Tibial artery (tissue), 4 donors: ENCODE results near the gene EDEM1.

Experiments
- DNase-seq, 2 donors: peaks; one replicate each; pipeline ENCODE4 v3.0.0-alpha.2; 2019
- H3K27ac ChIP-seq, 2 donors: fragments of 200-600 bp; sonication (generic) in 1 of 2; 1 replicate in 1 of 2; 2 replicates in 1 of 2; pipeline ENCODE4 v1.5.1; 2018 to 2019; ENCODE audit warnings: mild to moderate bottlenecking in 1 of 2
- H3K27me3 ChIP-seq, 2 donors: fragments of 200-600 bp; sonication (generic) in 1 of 2; one replicate each; pipeline versions ENCODE4 v1.5.1 to v1.6.0; 2016 to 2019
- H3K36me3 ChIP-seq, 3 donors: fragments of 200-600 bp; sonication (generic) in 2 of 3; one replicate each; pipeline ENCODE4 v1.5.1; 2016 to 2019; ENCODE audit warnings: mild to moderate bottlenecking in 2 of 3
- H3K4me1 ChIP-seq, 4 donors: fragments of 200-600 bp; sonication (generic) in 2 of 4; 1 replicate in 3 of 4; 2 replicates in 1 of 4; pipeline ENCODE4 v1.5.1; 2016 to 2019
- H3K4me3 ChIP-seq, 2 donors: fragments of 200-600 bp; sonication (generic) in 1 of 2; 1 replicate in 1 of 2; 2 replicates in 1 of 2; pipeline ENCODE4 v1.5.1; 2018 to 2019; ENCODE audit warnings: mild to moderate bottlenecking in 2 of 2
- H3K9me3 ChIP-seq, 3 donors: fragments of 200-600 bp; sonication (generic) in 1 of 3; one replicate each; pipeline ENCODE4 v1.5.1; 2016 to 2019
- intact Hi-C: fragments of 100-400 bp; cut with DNase I; formaldehyde crosslinking; loops from one replicate; pipeline ENCODE4 v1.15.0; 2023; ENCODE audit warnings: low total_unique reads
- TF ChIP-seq, protein P1 (sequence below), 2 experiments: fragments of 200-600 bp in 1 of 2; fragments of 450-650 bp in 1 of 2; IDR thresholded peaks; one replicate each; pipeline ENCODE4 v1.5.1; 2017 to 2019; ENCODE audit warnings: antibody characterized with exemption in 2 of 2, mild to moderate bottlenecking in 1 of 2, moderate library complexity in 1 of 2

Gene EDEM1

DNA sequence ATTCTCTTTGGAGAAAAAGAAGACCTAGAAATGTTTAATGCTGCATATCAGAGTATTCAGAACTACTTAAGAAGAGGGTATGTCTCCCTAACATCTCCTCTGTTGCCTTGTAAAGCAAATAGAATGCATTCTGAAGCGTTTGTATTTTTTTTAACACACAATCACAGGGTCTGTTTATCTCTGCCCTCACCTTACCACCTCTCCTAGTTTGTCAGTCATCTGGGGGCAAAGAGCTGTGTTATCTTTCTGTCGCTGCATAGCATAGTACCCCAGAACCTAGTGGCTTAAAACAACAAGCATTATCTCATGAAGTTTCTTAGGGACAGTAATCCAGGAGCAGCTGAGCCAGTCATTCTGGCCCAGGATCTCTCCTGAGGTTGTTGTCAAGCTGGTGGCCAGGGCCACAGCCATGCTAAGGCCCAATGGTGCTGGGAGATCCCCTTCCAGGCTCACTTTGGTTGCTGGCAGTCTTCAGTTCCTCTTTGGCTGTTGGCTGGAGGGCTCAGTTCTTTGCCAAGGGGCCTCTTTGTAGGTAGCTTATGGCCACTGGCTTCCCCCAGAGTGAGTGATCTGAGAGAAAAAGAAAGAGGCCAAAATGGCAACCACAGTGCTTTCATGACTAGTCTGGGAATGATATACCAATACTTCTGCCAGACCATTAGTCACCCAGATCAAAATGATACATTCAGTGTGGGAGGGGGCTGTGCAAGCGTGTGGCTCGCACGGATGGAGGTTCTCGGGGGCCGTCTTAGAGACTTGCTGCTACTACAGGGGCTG is 17.8 kb downstream of the EDEM1 start:
- intact Hi-C loops, result no loop called here
- Histone ChIP-seq H3K36me3 (peaks cover 72 to 100% (median 90%) of the 10 kb centered on the region in 3 donors), H3K4me3 (no peak overlapping the region), H3K27ac (no peak overlapping the region), H3K4me1 (no peaks in the 10 kb centered on the region), H3K9me3 (no peaks in the 10 kb centered on the region), H3K27me3 (no peaks in the 10 kb centered on the region)
- TF ChIP-seq, protein P1, sequence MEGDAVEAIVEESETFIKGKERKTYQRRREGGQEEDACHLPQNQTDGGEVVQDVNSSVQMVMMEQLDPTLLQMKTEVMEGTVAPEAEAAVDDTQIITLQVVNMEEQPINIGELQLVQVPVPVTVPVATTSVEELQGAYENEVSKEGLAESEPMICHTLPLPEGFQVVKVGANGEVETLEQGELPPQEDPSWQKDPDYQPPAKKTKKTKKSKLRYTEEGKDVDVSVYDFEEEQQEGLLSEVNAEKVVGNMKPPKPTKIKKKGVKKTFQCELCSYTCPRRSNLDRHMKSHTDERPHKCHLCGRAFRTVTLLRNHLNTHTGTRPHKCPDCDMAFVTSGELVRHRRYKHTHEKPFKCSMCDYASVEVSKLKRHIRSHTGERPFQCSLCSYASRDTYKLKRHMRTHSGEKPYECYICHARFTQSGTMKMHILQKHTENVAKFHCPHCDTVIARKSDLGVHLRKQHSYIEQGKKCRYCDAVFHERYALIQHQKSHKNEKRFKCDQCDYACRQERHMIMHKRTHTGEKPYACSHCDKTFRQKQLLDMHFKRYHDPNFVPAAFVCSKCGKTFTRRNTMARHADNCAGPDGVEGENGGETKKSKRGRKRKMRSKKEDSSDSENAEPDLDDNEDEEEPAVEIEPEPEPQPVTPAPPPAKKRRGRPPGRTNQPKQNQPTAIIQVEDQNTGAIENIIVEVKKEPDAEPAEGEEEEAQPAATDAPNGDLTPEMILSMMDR (IDR thresholded peaks at IDR 0.05), result no peak
- no peak for DNase-seq

DNA sequence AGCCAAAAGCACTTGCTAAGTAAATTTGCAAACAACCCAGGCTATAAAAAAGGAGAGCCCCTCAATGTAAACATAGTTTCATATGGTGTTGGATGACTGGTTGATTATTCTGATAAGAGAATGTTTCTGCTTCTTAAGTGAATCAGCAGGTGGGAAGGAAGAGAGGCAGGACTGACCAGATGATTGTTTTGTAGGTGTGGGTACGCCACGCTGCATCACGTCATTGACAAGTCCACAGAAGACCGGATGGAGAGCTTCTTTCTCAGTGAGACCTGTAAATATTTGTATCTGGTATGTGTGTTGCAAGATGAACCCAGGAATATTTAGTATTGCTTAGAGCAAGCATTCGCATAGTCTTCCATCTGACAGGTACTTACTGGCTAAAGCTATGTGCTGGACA is 23.4 kb downstream of the EDEM1 start:
- H3K27ac ChIP-seq, result no peak overlapping the region
- H3K4me3 ChIP-seq, result no peak overlapping the region
- H3K4me1 ChIP-seq, result no peaks in the 10 kb centered on the region
- no peaks in the 10 kb centered on the region for H3K27me3 ChIP-seq
- no peaks in the 10 kb centered on the region for H3K9me3 ChIP-seq
- peaks cover 90 to 100% (median 98%) of the 10 kb centered on the region in 3 donors for H3K36me3 ChIP-seq
- intact Hi-C loops, result no loop called here
- no peak for DNase-seq
- TF ChIP-seq, protein P1 (IDR thresholded peaks at IDR 0.05), result no peak

DNA sequence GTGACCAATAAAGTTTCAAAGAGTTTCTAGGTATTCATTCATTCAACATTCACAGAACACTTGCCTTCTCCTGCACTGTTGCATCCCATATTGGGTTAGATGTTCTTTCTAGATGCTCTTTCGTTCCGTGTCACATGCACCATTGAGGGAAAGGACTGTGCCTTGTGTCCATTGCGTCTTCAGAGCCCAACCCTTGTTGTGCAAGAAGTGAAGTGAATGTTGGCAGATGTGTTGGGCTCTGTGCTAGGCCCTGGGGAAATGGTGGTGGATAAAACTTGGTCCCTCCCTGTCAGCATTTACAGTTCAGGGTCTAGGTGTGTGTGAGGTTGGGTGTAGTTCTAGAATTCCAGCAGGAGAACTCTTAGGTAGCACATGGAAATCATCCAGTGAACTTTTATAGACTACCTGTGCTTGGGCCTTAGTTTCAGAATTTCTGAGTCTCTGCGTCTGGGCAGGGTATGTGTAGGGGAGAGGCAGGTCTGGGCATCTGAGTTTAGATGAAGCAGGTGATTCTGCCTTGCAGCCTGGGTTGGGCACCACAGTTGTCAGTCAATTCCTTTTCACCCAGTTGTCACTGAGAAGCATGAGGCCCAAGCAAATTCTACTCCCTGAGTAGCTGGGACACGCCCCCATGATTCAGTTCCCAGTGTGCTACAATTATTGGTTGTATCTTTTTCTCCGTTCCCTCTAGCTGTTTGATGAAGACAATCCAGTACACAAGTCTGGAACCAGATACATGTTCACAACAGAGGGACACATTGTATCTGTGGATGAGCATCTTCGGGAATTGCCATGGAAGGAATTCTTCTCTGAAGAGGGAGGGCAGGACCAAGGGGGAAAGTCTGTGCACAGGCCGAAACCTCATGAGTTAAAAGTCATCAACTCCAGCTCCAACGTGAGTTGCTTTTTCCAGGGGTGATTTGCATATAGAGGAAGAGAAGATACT is 25.4 kb downstream of the EDEM1 start:
- TF ChIP-seq, protein P1 (IDR thresholded peaks at IDR 0.05), result no peak
- H3K27ac ChIP-seq, result no peak overlapping the region
- intact Hi-C loops, result no loop called here
- H3K9me3 ChIP-seq, result no peaks in the 10 kb centered on the region
- no peaks in the 10 kb centered on the region for H3K27me3 ChIP-seq
- H3K36me3 ChIP-seq, result peaks cover 86 to 99% (median 91%) of the 10 kb centered on the region in 3 donors
- H3K4me3 ChIP-seq, result no peak overlapping the region
- H3K4me1 ChIP-seq, result peaks cover 0 to under 1% (median 0%) of the 10 kb centered on the region in 4 donors
- DNase-seq, result no peak

DNA sequence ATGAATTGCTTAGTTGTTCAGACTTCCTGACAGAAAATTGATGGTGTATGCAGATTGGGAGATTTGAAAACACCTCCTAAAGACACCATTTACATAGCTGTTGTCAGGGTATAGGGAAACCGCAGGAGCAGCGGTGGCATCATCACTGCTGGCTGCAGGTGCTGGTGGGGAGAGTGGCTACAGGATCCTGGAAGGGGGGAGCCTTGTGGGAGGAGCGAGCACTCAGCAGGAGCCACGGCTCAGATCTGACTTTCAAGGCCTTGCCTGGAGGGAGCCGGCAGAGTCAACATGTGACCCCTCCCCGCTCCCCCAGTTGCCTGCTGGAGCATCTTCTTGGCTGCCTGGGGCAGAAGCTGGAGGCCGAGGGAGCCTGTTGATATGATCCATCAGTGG is 26.1 kb downstream of the EDEM1 start:
- no peak overlapping the region for H3K4me3 ChIP-seq
- DNase-seq, result no peak
- peaks cover 79 to 98% (median 84%) of the 10 kb centered on the region in 3 donors for H3K36me3 ChIP-seq
- intact Hi-C loops, result no loop called here
- H3K27me3 ChIP-seq, result no peaks in the 10 kb centered on the region
- TF ChIP-seq, protein P1 (IDR thresholded peaks at IDR 0.05), result no peak
- peaks cover 0 to 5% (median 2%) of the 10 kb centered on the region in 4 donors for H3K4me1 ChIP-seq
- no peaks in the 10 kb centered on the region for H3K9me3 ChIP-seq
- H3K27ac ChIP-seq, result no peak overlapping the region

DNA sequence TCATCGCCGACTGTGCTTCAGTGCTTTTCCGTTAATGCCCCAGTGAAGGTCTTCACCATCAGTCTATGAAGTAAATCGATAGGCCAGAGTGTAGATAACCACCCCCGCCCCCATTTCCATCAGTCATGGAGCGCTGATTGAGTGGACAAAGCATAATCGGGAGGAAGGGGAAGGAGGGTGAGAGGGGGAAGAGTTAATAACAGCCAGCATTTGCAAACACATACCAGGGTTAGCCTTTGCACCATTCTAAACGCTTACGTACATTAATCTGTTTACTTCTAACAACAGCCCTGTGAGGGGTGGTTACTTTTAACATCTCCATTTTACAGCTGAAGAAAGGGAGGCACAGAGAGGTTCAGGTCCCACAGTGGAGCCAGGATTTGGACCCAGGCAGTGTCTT is 26.8 kb downstream of the EDEM1 start:
- Histone ChIP-seq H3K4me1 (peaks cover 0 to 5% (median 2%) of the 10 kb centered on the region in 4 donors), H3K27me3 (no peaks in the 10 kb centered on the region), H3K27ac (no peak overlapping the region), H3K9me3 (no peaks in the 10 kb centered on the region), H3K36me3 (peaks cover 76 to 90% (median 76%) of the 10 kb centered on the region in 3 donors), H3K4me3 (no peak overlapping the region)
- no peak for DNase-seq
- TF ChIP-seq, protein P1 (IDR thresholded peaks at IDR 0.05), result no peak
- intact Hi-C loops, result no loop called here
